HCT116 (cell line): ENCODE data around the gene FSCN2.

Experiments
- ATF3 ChIP-seq: IDR thresholded peaks from 2 replicates; pipeline ENCODE4 v1.6.1; 2012
- CTCF ChIP-seq, 3 experiments: fragments of 200-600 bp in 1 of 3; sonication (generic) in 1 of 3; IDR thresholded peaks in 2 of 3; conservative IDR thresholded peaks in 1 of 3; 2 replicates each; pipeline ENCODE4 v1.5.1; 2012 to 2017; ENCODE audit warnings: low read depth in 2 of 3, low read length in 2 of 3, antibody characterized with exemption in 1 of 3, borderline replicate concordance in 1 of 3, control low read depth in 1 of 3, mild to moderate bottlenecking in 1 of 3, mixed read lengths in 1 of 3, mixed run types in 1 of 3, moderate library complexity in 1 of 3; ENCODE audit not compliant: insufficient read depth in 1 of 3
- ELF1 ChIP-seq: IDR thresholded peaks from 2 replicates; pipeline ENCODE4 v1.6.1; 2012; ENCODE audit warnings: low read depth, borderline replicate concordance
- EZH2 ChIP-seq: fragments of 200-600 bp; sonication (generic); IDR thresholded peaks from 2 replicates; pipeline ENCODE4 v1.6.1; 2017; ENCODE audit warnings: antibody characterized with exemption, mixed run types
- EZH2phosphoT487 ChIP-seq: fragments of 200-600 bp; IDR thresholded peaks from 2 replicates; pipeline ENCODE4 v1.6.1; 2018; ENCODE audit warnings: antibody characterized with exemption, borderline replicate concordance
- FOSL1 ChIP-seq: IDR thresholded peaks from 2 replicates; pipeline ENCODE4 v1.6.1; 2012; ENCODE audit warnings: low read depth
- MAX ChIP-seq: IDR thresholded peaks from 2 replicates; pipeline ENCODE4 v1.6.1; 2012
- POLR2A ChIP-seq: IDR thresholded peaks from 2 replicates; pipeline ENCODE4 v1.7.0; 2011; ENCODE audit warnings: borderline replicate concordance; ENCODE audit not compliant: insufficient read depth, insufficient read length; ENCODE audit errors: extremely low read depth
- POLR2AphosphoS5 ChIP-seq: IDR thresholded peaks from 2 replicates; pipeline ENCODE4 v1.6.1; 2011; ENCODE audit warnings: mild to moderate bottlenecking, low read depth, low read length, moderate library complexity
- RAD21 ChIP-seq: IDR thresholded peaks from 2 replicates; pipeline ENCODE4 v1.6.1; 2012; ENCODE audit warnings: low read depth, mild to moderate bottlenecking
- SIN3A ChIP-seq: IDR thresholded peaks from 2 replicates; pipeline ENCODE4 v1.6.1; 2012; ENCODE audit warnings: low read depth
- SRF ChIP-seq: IDR thresholded peaks from 2 replicates; pipeline ENCODE4 v1.6.1; 2012; ENCODE audit warnings: low read depth
- TCF7L2 ChIP-seq: IDR thresholded peaks from 2 replicates; pipeline ENCODE4 v1.7.0; 2011; ENCODE audit warnings: borderline replicate concordance, inconsistent platforms; ENCODE audit not compliant: insufficient read depth, insufficient read length; ENCODE audit errors: extremely low read depth

GRCh38 chr17:81500047-81500446 lies 28.1 kb upstream of the FSCN2 start:
- TF ChIP-seq SIN3A: no peak
- TF ChIP-seq TCF7L2: no peak
- no peak for TF ChIP-seq POLR2A
- no peak for TF ChIP-seq ATF3
- no peak for TF ChIP-seq CTCF (IDR thresholded peaks at IDR 0.05 in 2 of 3, conservative IDR thresholded peaks at IDR 0.05 in 1 of 3; ENCODE audit: borderline replicate concordance in 1 of 3, insufficient read depth in 1 of 3, low read depth in 2 of 3, low read length in 2 of 3)
- TF ChIP-seq RAD21: no peak
- no peak for TF ChIP-seq EZH2phosphoT487
- no peak for TF ChIP-seq SRF
- no peak for TF ChIP-seq MAX
- no peak for TF ChIP-seq FOSL1
- no peak for TF ChIP-seq POLR2AphosphoS5
- TF ChIP-seq EZH2: no peak
- no peak for TF ChIP-seq ELF1
